Dendritic cell treated with granulocyte-macrophage colony-stimulating factor and Interleukin-4, amounts not matched to agents 40 ng/mL and 50 ng/mL, for 4 days (primary cell): Measurements from ENCODE around the gene HBA2.
"Not testable (repeated sequence)": the region's sequence is repeated elsewhere in the genome, so short reads cannot be mapped to it uniquely, and the experiment has no call there.

ENCODE experiments used
- H3K27ac Mint-ChIP-seq: one replicate; pipeline ENCODE4 v1.8.0; 2022; ENCODE audit warnings: mild to moderate bottlenecking, mixed read lengths
- H3K27me3 Mint-ChIP-seq: one replicate; pipeline ENCODE4 v1.8.0; 2022; ENCODE audit warnings: mild to moderate bottlenecking, mixed read lengths
- H3K36me3 Mint-ChIP-seq: one replicate; pipeline ENCODE4 v1.8.0; 2022; ENCODE audit warnings: low read depth, mixed read lengths
- H3K4me1 Mint-ChIP-seq: one replicate; pipeline ENCODE4 v1.8.0; 2022; ENCODE audit warnings: low read depth, mixed read lengths
- H3K4me3 Mint-ChIP-seq: one replicate; pipeline ENCODE4 v1.8.0; 2022; ENCODE audit warnings: mild to moderate bottlenecking, moderate library complexity, mixed read lengths
- H3K9me3 Mint-ChIP-seq: one replicate; pipeline ENCODE4 v1.8.0; 2022; ENCODE audit warnings: mixed read lengths
- intact Hi-C: fragments of 100-400 bp; cut with micrococcal nuclease; formaldehyde crosslinking; loops from one replicate; pipeline ENCODE4 v1.15.0; 2022

HBA2 gene

DNA sequence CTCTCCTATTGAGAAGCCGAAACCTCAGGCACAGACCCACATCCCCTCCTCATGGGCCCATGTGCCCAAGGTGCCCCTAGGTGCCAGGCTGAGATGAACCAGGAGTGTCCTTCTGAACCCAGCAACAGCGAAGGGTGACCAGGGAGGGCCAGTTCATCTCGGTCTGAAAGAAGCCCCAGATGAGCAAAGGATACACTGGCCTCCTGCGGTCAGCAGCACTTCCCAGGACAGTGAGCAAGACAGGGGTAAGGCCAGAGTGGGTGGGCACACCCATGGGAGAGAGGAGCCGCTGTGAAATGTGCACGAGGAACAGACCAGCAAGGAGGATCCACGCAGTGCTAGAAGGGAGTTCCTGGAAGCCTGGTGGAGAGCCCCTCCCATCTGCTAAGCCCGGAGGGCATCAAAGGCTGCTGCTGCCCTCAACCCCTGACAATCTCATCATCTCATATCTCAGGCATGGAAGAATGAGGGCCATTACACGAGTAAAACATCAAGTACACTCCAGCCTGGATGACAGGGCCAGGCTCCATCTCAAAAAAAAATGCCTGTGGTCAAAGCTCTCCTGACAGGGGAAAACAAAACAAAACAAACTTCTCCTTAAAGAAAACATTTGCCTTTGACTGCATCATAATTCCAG, 23.5 kb upstream of the HBA2 start:
- no peak overlapping the region for H3K27ac Mint-ChIP-seq
- no peaks in the 10 kb centered on the region for H3K36me3 Mint-ChIP-seq
- peaks cover 6% of the 10 kb centered on the region for H3K4me1 Mint-ChIP-seq
- H3K4me3 Mint-ChIP-seq = no peak overlapping the region
- no peaks in the 10 kb centered on the region for H3K9me3 Mint-ChIP-seq
- intact Hi-C loops = no loop called here
- H3K27me3 Mint-ChIP-seq = peaks cover 38% of the 10 kb centered on the region

DNA sequence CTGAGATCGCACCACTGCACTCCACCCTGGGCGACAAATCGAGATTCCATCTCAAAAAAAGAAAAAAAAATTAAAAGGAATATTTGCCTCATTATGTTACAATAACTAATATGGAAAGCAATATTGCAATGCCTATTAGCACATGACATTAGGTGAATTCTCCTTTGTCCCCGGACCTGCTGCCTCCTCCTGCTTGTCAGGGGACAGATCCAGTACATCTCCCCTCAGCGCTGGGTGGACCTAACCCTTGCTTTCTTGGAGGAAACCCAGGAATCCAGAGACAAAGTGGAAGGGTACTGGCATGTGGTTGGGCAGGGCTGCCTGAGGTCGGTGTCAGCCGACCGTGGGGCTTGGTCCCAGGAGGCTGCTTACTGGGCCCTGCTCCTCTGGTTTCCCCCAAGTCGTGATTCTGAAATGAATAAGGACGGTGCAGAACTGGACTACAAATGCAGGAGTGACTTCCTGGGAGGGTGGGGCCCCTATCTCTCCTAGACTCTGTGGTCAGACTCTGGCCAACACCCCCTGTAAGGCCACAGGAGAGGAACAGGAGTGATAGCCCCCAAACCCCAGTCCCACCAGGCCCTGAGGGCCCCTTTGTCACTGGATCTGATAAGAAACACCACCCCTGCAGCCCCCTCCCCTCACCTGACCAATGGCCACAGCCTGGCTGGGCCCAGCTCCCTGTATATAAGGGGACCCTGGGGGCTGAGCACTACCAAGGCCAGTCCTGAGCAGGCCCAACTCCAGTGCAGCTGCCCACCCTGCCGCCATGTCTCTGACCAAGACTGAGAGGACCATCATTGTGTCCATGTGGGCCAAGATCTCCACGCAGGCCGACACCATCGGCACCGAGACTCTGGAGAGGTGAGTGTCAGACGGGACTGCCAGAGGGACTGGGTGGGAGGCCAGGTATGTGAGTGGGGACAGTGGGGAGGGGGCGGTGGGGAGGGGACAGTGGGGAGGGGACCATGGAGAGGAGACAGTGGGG, 20.2 kb upstream of the HBA2 start, which contains the start of gene HBZ:
TSS of gene HBZ (plus strand) at position 504 of the 988 bp plus-strand sequence. CDS start at position 770, 266 bp downstream.
- H3K36me3 Mint-ChIP-seq = no peaks in the 10 kb centered on the region
- intact Hi-C loops = no loop called here
- no peak within 1 kb of the TSS for H3K27ac Mint-ChIP-seq
- no peaks in the 10 kb centered on the region for H3K9me3 Mint-ChIP-seq
- H3K27me3 Mint-ChIP-seq = peaks cover 62% of the 10 kb centered on the region
- peaks cover 17% of the 10 kb centered on the region for H3K4me1 Mint-ChIP-seq
- H3K4me3 Mint-ChIP-seq = no peak within 1 kb of the TSS

- intact Hi-C loops, H3K27ac Mint-ChIP-seq, H3K4me3 Mint-ChIP-seq, H3K9me3 Mint-ChIP-seq, H3K36me3 Mint-ChIP-seq: not testable (repeated sequence)
- Mint-ChIP-seq H3K27me3 (peaks cover 66% of the 10 kb centered on the region), H3K4me1 (peaks cover 17% of the 10 kb centered on the region)
Measured at GRCh38 chr16:153129-153521, 19.6 kb upstream of the HBA2 start.

- H3K27me3 Mint-ChIP-seq = peaks cover 66% of the 10 kb centered on the region
- intact Hi-C loops, H3K36me3 Mint-ChIP-seq, H3K4me3 Mint-ChIP-seq, H3K9me3 Mint-ChIP-seq: not testable (repeated sequence)
- H3K27ac Mint-ChIP-seq = peak overlapping the region; percentile 63
- peaks cover 17% of the 10 kb centered on the region for H3K4me1 Mint-ChIP-seq
Measured at GRCh38 chr16:153550-154216, 19.0 kb upstream of the HBA2 start.

DNA sequence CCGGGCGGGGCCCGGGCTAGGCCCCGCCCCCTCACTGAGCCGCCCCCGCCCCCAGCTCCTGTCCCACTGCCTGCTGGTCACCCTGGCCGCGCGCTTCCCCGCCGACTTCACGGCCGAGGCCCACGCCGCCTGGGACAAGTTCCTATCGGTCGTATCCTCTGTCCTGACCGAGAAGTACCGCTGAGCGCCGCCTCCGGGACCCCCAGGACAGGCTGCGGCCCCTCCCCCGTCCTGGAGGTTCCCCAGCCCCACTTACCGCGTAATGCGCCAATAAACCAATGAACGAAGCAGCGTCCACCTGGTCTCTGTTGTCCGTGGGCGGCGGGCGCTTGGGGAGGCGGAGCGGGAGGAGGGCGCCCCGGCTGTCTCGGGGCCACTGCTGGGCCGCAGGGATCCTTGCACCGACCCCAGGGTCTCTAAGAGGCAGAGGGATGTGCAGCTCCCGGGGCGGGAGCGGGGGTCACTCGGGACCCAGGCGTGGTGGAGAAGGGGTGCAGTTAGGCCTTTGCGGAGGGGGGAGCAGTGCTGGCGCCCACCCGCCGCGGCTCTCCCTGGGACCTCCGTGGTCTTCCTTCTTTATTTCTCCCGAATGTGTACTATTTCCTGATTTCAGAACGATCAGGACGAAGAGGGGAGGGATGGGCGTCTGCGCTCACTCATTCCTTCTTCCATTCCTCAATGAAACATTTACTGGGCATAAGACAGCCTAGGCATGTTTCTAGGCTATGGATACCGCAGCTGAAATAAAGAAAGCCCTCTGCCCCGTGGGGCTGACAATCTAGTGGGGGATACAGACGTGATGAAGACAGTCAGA, 18.3 kb upstream of the HBA2 start:
- H3K4me1 Mint-ChIP-seq = peaks cover 12% of the 10 kb centered on the region
- no peaks in the 10 kb centered on the region for H3K36me3 Mint-ChIP-seq
- no peaks in the 10 kb centered on the region for H3K9me3 Mint-ChIP-seq
- H3K27me3 Mint-ChIP-seq = peaks cover 69% of the 10 kb centered on the region
- H3K4me3 Mint-ChIP-seq = peak overlapping the region; percentile 77
- H3K27ac Mint-ChIP-seq = peak overlapping the region; percentile 63
- intact Hi-C loops = no loop called here

GRCh38 chr16:155031-155398, 17.7 kb upstream of the HBA2 start:
- intact Hi-C loops = no loop called here
- Mint-ChIP-seq H3K9me3 (no peaks in the 10 kb centered on the region), H3K4me1 (peaks cover 12% of the 10 kb centered on the region), H3K36me3 (no peaks in the 10 kb centered on the region), H3K27ac (no peak overlapping the region), H3K4me3 (no peak overlapping the region), H3K27me3 (peaks cover 70% of the 10 kb centered on the region)

DNA sequence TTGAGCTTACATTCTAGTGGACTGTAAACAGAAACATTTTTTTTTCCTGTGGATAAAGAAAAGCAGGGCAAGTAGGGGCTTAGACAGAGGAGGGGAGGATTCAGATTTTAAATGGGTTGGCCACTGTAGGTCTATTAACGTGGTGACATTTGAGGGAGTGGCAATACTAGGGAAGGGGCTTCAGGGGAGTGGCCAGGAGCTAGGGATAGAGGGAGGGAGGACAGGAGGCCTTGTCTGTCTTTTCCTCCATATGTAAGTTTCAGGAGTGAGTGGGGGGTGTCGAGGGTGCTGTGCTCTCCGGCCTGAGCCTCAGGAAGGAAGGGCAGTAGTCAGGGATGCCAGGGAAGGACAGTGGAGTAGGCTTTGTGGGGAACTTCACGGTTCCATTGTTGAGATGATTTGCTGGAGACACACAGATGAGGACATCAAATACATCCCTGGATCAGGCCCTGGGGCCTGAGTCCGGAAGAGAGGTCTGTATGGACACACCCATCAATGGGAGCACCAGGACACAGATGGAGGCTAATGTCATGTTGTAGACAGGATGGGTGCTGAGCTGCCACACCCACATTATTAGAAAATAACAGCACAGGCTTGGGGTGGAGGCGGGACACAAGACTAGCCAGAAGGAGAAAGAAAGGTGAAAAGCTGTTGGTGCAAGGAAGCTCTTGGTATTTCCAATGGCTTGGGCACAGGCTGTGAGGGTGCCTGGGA, 13.4 kb upstream of the HBA2 start:
- peaks cover 73% of the 10 kb centered on the region for H3K27me3 Mint-ChIP-seq

DNA sequence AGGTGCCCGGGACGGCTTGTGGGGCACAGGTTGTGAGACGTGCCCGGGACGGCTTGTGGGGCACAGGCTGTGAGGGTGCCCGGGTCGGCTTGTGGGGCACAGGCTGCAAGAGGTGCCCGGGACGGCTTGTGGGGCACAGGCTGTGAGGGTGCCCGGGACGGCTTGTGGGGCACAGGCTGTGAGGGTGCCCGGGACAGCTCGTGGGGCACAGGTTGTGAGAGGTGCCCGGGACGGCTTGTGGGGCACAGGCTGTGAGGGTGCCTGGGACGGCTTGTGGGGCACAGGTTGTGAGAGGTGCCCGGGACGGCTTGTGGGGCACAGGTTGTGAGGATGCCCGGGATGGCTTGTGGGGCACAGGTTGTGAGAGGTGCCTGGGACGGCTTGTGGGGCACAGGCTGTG, 12.4 kb upstream of the HBA2 start:
- intact Hi-C loops = not testable (repeated sequence)

More for the DNA sequence above, 13.4 kb upstream of the HBA2 start:
- H3K4me1 Mint-ChIP-seq = peaks cover 9% of the 10 kb centered on the region
- H3K36me3 Mint-ChIP-seq = no peaks in the 10 kb centered on the region
- H3K4me3 Mint-ChIP-seq = no peak overlapping the region
- intact Hi-C loops = no loop called here
- no peaks in the 10 kb centered on the region for H3K9me3 Mint-ChIP-seq
- H3K27ac Mint-ChIP-seq = no peak overlapping the region

GRCh38 chr16:160691-161190, 11.9 kb upstream of the HBA2 start:
- no peaks in the 10 kb centered on the region for H3K9me3 Mint-ChIP-seq
- peaks cover 9% of the 10 kb centered on the region for H3K4me1 Mint-ChIP-seq
- no peaks in the 10 kb centered on the region for H3K36me3 Mint-ChIP-seq
- H3K4me3 Mint-ChIP-seq = no peak overlapping the region
- intact Hi-C loops = no loop called here
- no peak overlapping the region for H3K27ac Mint-ChIP-seq
- H3K27me3 Mint-ChIP-seq = peaks cover 69% of the 10 kb centered on the region

More for the DNA sequence above, 12.4 kb upstream of the HBA2 start:
- not testable (repeated sequence) for H3K4me3 Mint-ChIP-seq, H3K27ac Mint-ChIP-seq, H3K9me3 Mint-ChIP-seq, H3K36me3 Mint-ChIP-seq, H3K4me1 Mint-ChIP-seq
- peaks cover 69% of the 10 kb centered on the region for H3K27me3 Mint-ChIP-seq

GRCh38 chr16:162271-162991, 10.2 kb upstream of the HBA2 start:
- H3K27ac Mint-ChIP-seq = no peak overlapping the region
- H3K4me3 Mint-ChIP-seq = no peak overlapping the region
- H3K4me1 Mint-ChIP-seq = peaks cover 19% of the 10 kb centered on the region

GRCh38 chr16:163139-163538, 9.5 kb upstream of the HBA2 start:
- Mint-ChIP-seq H3K27me3 (peaks cover 76% of the 10 kb centered on the region), H3K4me1 (peaks cover 19% of the 10 kb centered on the region)
- H3K4me3 Mint-ChIP-seq, intact Hi-C loops, H3K27ac Mint-ChIP-seq, H3K36me3 Mint-ChIP-seq, H3K9me3 Mint-ChIP-seq: not testable (repeated sequence)

More at GRCh38 chr16:162271-162991, 10.2 kb upstream of the HBA2 start:
- intact Hi-C loops = no loop called here
- no peaks in the 10 kb centered on the region for H3K9me3 Mint-ChIP-seq
- H3K27me3 Mint-ChIP-seq = peaks cover 73% of the 10 kb centered on the region
- H3K36me3 Mint-ChIP-seq = no peaks in the 10 kb centered on the region

DNA sequence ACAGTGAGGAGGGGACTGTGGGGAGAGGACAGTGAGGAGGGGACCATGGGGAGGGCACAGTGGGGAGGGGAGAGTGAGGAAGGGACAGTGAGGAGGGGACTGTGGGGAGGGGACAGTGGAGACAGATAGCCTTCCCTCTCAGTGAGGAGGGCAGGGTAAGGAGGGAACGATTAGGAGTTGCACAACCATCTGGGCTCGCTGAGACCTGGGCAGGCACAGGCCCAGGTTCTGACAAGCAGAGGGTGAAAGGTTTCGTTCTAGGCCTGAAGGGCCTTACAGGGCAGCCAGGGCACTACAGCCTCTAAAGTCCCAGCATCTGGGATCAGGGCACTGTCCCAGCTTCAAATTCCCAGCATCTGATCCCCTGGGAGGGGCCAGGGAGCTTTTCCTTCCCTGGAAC, 9.0 kb upstream of the HBA2 start:
- Mint-ChIP-seq H3K4me1 (peaks cover 19% of the 10 kb centered on the region), H3K27me3 (peaks cover 79% of the 10 kb centered on the region)
- H3K27ac Mint-ChIP-seq, H3K9me3 Mint-ChIP-seq, H3K36me3 Mint-ChIP-seq, H3K4me3 Mint-ChIP-seq, intact Hi-C loops: not testable (repeated sequence)
